ENCODE data around the gene SBF2.
"Not testable (repeated sequence)": the region's sequence is repeated elsewhere in the genome, so short reads cannot be mapped to it uniquely, and the experiment has no call there.

SBF2 gene

GRCh38 chr11:10125522-10126133 is 168.4 kb downstream of the SBF2 start:
- in situ Hi-C loops (cut with HindIII; ENCODE audit: low sequenced_read_pairs) = no loop called here

DNA sequence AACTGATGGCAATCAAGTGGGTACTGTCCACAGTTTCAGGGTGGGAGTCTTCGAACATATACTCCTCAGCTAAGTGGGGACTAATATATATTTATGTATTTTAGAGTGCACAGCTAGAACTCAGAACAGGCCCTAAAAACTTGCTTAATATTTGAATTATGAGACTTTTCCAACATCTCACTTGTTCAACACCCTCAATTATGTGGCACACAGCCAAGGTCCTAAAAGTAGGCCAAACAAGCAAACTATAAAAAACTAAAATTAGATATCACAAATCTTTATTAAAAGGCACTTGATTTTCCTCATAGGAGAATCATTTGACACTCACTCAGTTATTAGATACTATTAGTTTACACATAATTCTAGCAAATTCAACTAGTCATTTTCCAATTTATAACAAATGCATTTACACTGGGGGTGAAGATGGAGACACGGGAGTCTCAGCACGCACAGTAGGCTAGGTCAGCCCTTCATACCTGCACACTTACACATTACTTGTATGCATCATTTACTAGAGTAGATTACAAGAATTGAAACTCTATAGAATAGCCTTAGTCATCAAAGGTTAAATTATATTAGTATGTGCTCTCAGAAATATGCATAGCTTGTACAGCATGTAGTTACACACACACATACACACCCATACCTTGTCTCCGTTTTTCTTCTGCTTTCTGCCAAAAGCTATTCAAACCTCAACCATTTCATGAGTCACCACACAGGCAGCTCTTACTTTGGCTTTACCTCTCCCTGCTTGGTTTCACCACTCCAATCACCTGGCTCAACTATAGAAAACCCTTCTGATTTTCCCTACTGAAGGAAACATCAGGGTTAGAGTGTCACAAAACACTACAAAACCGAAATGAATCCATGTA is 171.5 kb downstream of the SBF2 start:
- in situ Hi-C loops (cut with HindIII; ENCODE audit: low sequenced_read_pairs) = no loop called here

DNA sequence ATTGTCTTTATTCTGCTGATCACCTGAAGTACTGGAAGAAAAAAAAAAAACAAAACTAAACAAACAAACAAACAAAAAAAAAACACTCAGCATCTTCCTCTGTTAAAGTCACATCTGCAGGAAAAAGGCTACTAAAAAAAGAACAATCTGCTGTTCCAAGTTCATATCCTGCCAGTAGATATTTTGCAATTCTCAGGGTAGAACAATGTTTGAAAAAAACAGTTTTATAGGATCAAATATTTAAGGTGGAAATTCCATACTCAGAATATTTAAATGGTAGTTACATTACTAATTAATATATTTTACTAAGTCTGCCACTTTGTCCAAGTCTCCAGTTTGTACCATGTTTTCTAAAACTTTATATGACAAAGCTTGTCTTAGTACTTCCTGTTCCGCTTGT is 175.2 kb downstream of the SBF2 start:
- in situ Hi-C loops (cut with HindIII; ENCODE audit: low sequenced_read_pairs) = no loop called here

GRCh38 chr11:10117709-10118351 is 176.2 kb downstream of the SBF2 start:
- in situ Hi-C loops (cut with HindIII; ENCODE audit: low sequenced_read_pairs) = no loop called here

DNA sequence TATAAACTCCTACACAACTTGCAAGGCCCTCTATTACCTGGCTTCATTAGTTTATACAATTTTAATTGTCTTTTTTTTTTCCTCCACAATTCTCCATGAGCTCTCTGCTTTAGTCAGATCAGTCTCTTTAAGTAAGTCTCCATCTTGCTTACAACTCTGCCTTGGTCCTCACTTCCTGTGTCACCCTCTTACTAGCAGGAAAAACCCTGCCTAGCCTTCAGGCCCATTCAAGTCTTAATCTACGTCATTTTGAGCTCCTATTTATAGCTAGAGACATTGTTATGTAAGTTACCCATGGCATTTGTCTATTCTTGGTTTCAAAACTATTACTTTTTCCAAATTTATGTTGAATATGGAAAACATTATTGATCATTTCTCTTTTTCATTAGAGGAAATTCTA is 177.4 kb downstream of the SBF2 start:
- in situ Hi-C loops (cut with HindIII; ENCODE audit: low sequenced_read_pairs) = no loop called here

- in situ Hi-C loops (cut with HindIII; ENCODE audit: low sequenced_read_pairs) = no loop called here
Measured at GRCh38 chr11:10114593-10115404, 179.2 kb downstream of the SBF2 start.

- in situ Hi-C loops (cut with HindIII; ENCODE audit: low sequenced_read_pairs) = no loop called here
Measured at GRCh38 chr11:10113852-10114251, 180.2 kb downstream of the SBF2 start.

DNA sequence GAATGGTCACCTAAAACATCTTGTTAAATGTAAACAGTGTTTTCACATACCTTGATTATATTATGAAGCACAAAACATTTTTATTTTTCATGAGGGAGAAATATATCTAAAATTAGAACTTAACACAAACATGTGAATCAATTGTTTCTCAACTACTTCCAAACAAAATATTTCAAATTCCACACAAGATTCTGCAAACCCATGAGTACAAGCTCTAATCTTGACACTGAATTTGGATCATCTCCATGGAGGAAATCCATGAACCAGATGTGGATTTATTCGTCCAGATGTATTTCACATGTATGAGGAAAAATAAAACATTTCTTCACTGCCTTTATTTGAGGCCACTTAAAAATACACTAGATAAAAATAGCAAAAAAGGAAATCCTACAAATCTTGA is 184.2 kb downstream of the SBF2 start:
- in situ Hi-C loops (cut with HindIII; ENCODE audit: low sequenced_read_pairs) = no loop called here

DNA sequence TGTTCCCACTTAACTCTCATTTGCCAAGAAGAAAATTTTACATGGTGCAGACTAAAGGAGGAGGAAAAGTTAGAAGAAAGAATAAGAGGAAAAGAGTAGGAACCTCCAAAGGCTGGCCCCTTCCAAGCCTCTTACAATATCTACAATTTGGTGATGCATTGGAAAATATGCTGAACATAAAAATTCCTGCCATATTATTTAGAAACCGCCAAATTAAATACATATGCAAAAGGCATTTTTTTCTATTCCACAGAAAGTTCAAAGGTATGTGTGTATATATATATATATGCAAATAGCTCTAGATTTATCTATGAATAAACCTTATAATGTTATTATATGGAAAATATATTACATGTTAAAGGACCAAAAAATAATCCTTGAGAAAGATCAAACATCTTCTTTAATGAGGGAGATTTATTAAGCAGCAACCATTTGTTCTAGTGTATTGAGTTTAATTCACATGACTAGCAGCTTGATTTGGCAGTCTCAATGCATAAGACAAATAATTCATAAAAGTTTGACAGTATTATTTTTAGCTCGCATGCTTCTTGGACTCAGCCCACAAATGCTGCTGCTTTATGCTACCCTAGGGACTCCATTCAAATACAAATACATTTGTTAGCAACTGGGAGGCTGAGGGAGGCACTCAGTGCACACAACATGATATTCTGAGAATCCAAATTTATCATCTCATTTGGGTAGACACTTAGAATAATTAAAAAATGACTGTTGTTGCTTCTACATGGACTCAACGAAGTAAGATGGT is 184.9 kb downstream of the SBF2 start:
- in situ Hi-C loops (cut with HindIII; ENCODE audit: low sequenced_read_pairs) = no loop called here

GRCh38 chr11:10107497-10107896 is 186.5 kb downstream of the SBF2 start:
- in situ Hi-C loops (cut with HindIII; ENCODE audit: low sequenced_read_pairs) = no loop called here

- in situ Hi-C loops (cut with HindIII; ENCODE audit: low sequenced_read_pairs) = no loop called here
Measured at GRCh38 chr11:10097615-10098014, 196.4 kb downstream of the SBF2 start.

DNA sequence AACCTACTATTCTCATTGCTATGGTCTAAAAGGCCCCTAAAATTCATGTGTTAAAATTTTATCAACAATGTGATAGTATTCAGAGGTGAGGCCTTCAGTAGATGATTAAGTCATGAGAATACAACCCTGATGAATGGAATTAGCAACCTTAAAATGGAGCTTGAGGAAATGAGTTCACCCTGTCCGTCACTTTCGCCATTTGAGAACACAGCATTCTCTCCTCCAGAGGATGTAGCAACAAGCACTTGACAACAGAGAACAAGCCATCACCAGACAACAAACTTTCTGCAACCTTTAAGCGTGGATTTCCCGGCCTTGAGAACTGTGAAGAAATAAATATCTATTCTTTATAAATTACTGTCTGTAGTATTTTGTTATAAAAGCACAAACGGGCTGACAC is 197.0 kb downstream of the SBF2 start:
- in situ Hi-C loops (cut with HindIII; ENCODE audit: low sequenced_read_pairs) = no loop called here

- in situ Hi-C loops (cut with HindIII; ENCODE audit: low sequenced_read_pairs) = no loop called here
Measured at GRCh38 chr11:10095412-10096208, 198.4 kb downstream of the SBF2 start.

DNA sequence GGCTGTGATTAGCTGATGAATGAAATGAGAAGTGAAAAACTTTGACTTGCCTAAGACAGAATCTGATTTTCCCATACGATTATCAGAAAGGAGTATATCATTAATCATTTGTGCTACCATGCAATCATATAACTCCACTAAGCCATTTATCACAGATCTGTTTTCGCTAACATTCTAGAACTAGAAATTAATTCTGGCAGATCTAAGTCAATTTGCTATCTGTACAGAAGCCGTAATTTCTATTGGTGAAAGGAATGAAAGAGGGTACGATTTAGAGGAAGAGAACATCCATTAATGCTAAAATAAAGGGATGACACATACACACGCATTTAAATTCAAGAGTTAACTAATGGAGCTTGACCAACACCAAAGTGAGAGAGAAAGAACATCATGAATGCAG is 201.6 kb downstream of the SBF2 start:
- in situ Hi-C loops (cut with HindIII; ENCODE audit: low sequenced_read_pairs) = no loop called here

- in situ Hi-C loops (cut with HindIII; ENCODE audit: low sequenced_read_pairs) = no loop called here
Measured at GRCh38 chr11:10091314-10092045, 202.5 kb downstream of the SBF2 start.

- in situ Hi-C loops (cut with HindIII; ENCODE audit: low sequenced_read_pairs) = not testable (repeated sequence)
Measured at GRCh38 chr11:10087923-10088225, 206.1 kb downstream of the SBF2 start.

GRCh38 chr11:10087186-10087922 is 206.7 kb downstream of the SBF2 start:
- in situ Hi-C loops (cut with HindIII; ENCODE audit: low sequenced_read_pairs) = no loop called here

GRCh38 chr11:10080138-10080537 is 213.9 kb downstream of the SBF2 start:
- in situ Hi-C loops (cut with HindIII; ENCODE audit: low sequenced_read_pairs) = no loop called here
